Trophoblast cell (in vitro differentiated cells and primary cell): Measurements from ENCODE around the gene STX3.
A peak's percentile ranks its signal among the peaks of the same experiment; 100 is the strongest.

Experiments used
- DNase-seq, 2 donors: peaks; one replicate each; pipeline ENCODE4 v3.0.0-alpha.2; 2016
- H2AFZ ChIP-seq: 2 replicates; pipeline ENCODE4 v1.6.1; 2013; ENCODE audit warnings: low read length, moderate library complexity, mild to moderate bottlenecking; ENCODE audit not compliant: insufficient read depth, poor library complexity
- H2AK5ac ChIP-seq: 2 replicates; pipeline ENCODE4 v1.6.1; 2013; ENCODE audit warnings: mild to moderate bottlenecking, low read length
- H2BK120ac ChIP-seq: 2 replicates; pipeline ENCODE4 v1.6.1; 2013; ENCODE audit warnings: low read length, mild to moderate bottlenecking, moderate library complexity; ENCODE audit not compliant: insufficient read depth, poor library complexity
- H2BK12ac ChIP-seq: 2 replicates; pipeline ENCODE4 v1.6.1; 2013; ENCODE audit warnings: mild to moderate bottlenecking, low read length, moderate library complexity
- H2BK5ac ChIP-seq: 2 replicates; pipeline ENCODE4 v1.6.1; 2013; ENCODE audit warnings: low read length, low read depth, moderate library complexity, mild to moderate bottlenecking; ENCODE audit not compliant: poor library complexity
- H3K14ac ChIP-seq: 2 replicates; pipeline ENCODE4 v1.6.1; 2013; ENCODE audit warnings: mild to moderate bottlenecking, low read length
- H3K18ac ChIP-seq: 2 replicates; pipeline ENCODE4 v1.6.1; 2013; ENCODE audit warnings: mild to moderate bottlenecking, low read length
- H3K23ac ChIP-seq: 2 replicates; pipeline ENCODE4 v1.6.1; 2013; ENCODE audit warnings: low read length
- H3K27ac ChIP-seq: 2 replicates; pipeline ENCODE4 v1.5.1; 2013; ENCODE audit warnings: low read depth, mild to moderate bottlenecking, inconsistent platforms, low read length, moderate library complexity
- H3K27me3 ChIP-seq: 2 replicates; pipeline ENCODE4 v1.6.1; 2013; ENCODE audit warnings: inconsistent platforms, mild to moderate bottlenecking, low read length, moderate library complexity; ENCODE audit not compliant: insufficient read depth
- H3K36me3 ChIP-seq, 2 experiments: 1 replicate in 1 of 2; 2 replicates in 1 of 2; pipeline ENCODE4 v1.6.1; 2013; ENCODE audit warnings: low read length in 2 of 2, mild to moderate bottlenecking in 2 of 2, moderate library complexity in 1 of 2; ENCODE audit not compliant: insufficient read depth in 2 of 2, control insufficient read depth in 1 of 2
- H3K4ac ChIP-seq: 2 replicates; pipeline ENCODE4 v1.6.1; 2013; ENCODE audit warnings: low read depth, mild to moderate bottlenecking, low read length, moderate library complexity
- H3K4me1 ChIP-seq, 2 experiments: 1 replicate in 1 of 2; 2 replicates in 1 of 2; pipeline ENCODE4 v1.6.1; 2013; ENCODE audit warnings: low read length in 2 of 2, mild to moderate bottlenecking in 2 of 2, moderate library complexity in 1 of 2; ENCODE audit not compliant: insufficient read depth in 2 of 2, control insufficient read depth in 1 of 2
- H3K4me2 ChIP-seq: 2 replicates; pipeline ENCODE4 v1.6.1; 2013; ENCODE audit warnings: inconsistent platforms, mild to moderate bottlenecking, low read length, moderate library complexity
- H3K4me3 ChIP-seq: 2 replicates; pipeline ENCODE4 v1.5.1; 2013; ENCODE audit warnings: mild to moderate bottlenecking, low read depth, low read length, inconsistent platforms
- H3K79me1 ChIP-seq: one replicate; pipeline ENCODE4 v1.6.1; 2013; ENCODE audit warnings: low read length
- H3K79me2 ChIP-seq: 2 replicates; pipeline ENCODE4 v1.6.1; 2013; ENCODE audit warnings: low read length, mild to moderate bottlenecking; ENCODE audit not compliant: control insufficient read depth, insufficient read depth, poor library complexity
- H3K9ac ChIP-seq: 2 replicates; pipeline ENCODE4 v1.6.1; 2013; ENCODE audit warnings: mild to moderate bottlenecking, low read length
- H3K9me3 ChIP-seq: 2 replicates; pipeline ENCODE4 v1.6.1; 2013; ENCODE audit warnings: low read depth, mild to moderate bottlenecking, control low read depth, inconsistent platforms, low read length; ENCODE audit not compliant: insufficient read depth
- H4K12ac ChIP-seq: 2 replicates; pipeline ENCODE4 v1.6.1; 2013; ENCODE audit warnings: low read depth, mild to moderate bottlenecking, low read length, moderate library complexity
- H4K8ac ChIP-seq: 2 replicates; pipeline ENCODE4 v1.6.1; 2013; ENCODE audit warnings: low read depth, mild to moderate bottlenecking, low read length, moderate library complexity
- H4K91ac ChIP-seq: one replicate; pipeline ENCODE4 v1.6.1; 2013; ENCODE audit warnings: low read depth, mild to moderate bottlenecking, low read length, moderate library complexity
- whole genome bisulfite sequencing: extraction: QIAGEN DNeasy Blood & Tissue Kit; methylation state at CpG from one replicate; pipeline ENCODE4 v1.1.7; 2013; ENCODE audit warnings: missing lambda C conversion rate; ENCODE audit not compliant: insufficient read length, insufficient coverage; ENCODE audit errors: extremely low coverage; 5-methylcytosine and 5-hydroxymethylcytosine counted together

The STX3 gene

GRCh38 chr11:59822989-59823566, 67.9 kb downstream of the STX3 start:
- H3K79me1 ChIP-seq: no peaks in the 10 kb centered on the region
- no peaks in the 10 kb centered on the region for H3K9me3 ChIP-seq
- no peak overlapping the region for H2AFZ ChIP-seq
- no peaks in the 10 kb centered on the region for H3K4me1 ChIP-seq
- H3K36me3 ChIP-seq: no peaks in the 10 kb centered on the region
- no peaks in the 10 kb centered on the region for H3K27me3 ChIP-seq
- H3K4me3 ChIP-seq: no peak overlapping the region
- no peak overlapping the region for H2BK12ac ChIP-seq
- no peak overlapping the region for H3K27ac ChIP-seq
- no peak overlapping the region for H3K14ac ChIP-seq
- DNase-seq: peak; percentile 37 to 72
- H4K12ac ChIP-seq: no peak overlapping the region
- WGBS: no CpG with 5 or more reads among the region's 9 CpGs
- H2BK120ac ChIP-seq: no peak overlapping the region
- H3K18ac ChIP-seq: no peak overlapping the region
- no peak overlapping the region for H2BK5ac ChIP-seq
- no peak overlapping the region for H3K9ac ChIP-seq
- H3K4me2 ChIP-seq: no peak overlapping the region
- no peaks in the 10 kb centered on the region for H3K79me2 ChIP-seq
- no peak overlapping the region for H4K8ac ChIP-seq
- no peak overlapping the region for H4K91ac ChIP-seq
- H2AK5ac ChIP-seq: no peak overlapping the region
- H3K4ac ChIP-seq: no peak overlapping the region
- H3K23ac ChIP-seq: no peak overlapping the region

GRCh38 chr11:59829358-59829757, 74.2 kb downstream of the STX3 start:
- no peak overlapping the region for H4K8ac ChIP-seq
- no peak overlapping the region for H3K14ac ChIP-seq
- H3K36me3 ChIP-seq: no peaks in the 10 kb centered on the region
- no peak for DNase-seq
- H2AFZ ChIP-seq: no peak overlapping the region
- WGBS: no CpG with 5 or more reads among the region's 3 CpGs
- H3K79me1 ChIP-seq: no peaks in the 10 kb centered on the region
- no peak overlapping the region for H4K12ac ChIP-seq
- H2AK5ac ChIP-seq: no peak overlapping the region
- no peak overlapping the region for H3K27ac ChIP-seq
- H2BK120ac ChIP-seq: no peak overlapping the region
- no peak overlapping the region for H3K9ac ChIP-seq
- H3K18ac ChIP-seq: no peak overlapping the region
- no peak overlapping the region for H2BK12ac ChIP-seq
- no peak overlapping the region for H3K4me3 ChIP-seq
- no peak overlapping the region for H3K4ac ChIP-seq
- no peak overlapping the region for H3K4me2 ChIP-seq
- H4K91ac ChIP-seq: no peak overlapping the region
- H3K4me1 ChIP-seq: no peaks in the 10 kb centered on the region
- H3K23ac ChIP-seq: no peak overlapping the region
- H3K27me3 ChIP-seq: no peaks in the 10 kb centered on the region
- H3K9me3 ChIP-seq: no peaks in the 10 kb centered on the region
- no peak overlapping the region for H2BK5ac ChIP-seq
- no peaks in the 10 kb centered on the region for H3K79me2 ChIP-seq

DNA sequence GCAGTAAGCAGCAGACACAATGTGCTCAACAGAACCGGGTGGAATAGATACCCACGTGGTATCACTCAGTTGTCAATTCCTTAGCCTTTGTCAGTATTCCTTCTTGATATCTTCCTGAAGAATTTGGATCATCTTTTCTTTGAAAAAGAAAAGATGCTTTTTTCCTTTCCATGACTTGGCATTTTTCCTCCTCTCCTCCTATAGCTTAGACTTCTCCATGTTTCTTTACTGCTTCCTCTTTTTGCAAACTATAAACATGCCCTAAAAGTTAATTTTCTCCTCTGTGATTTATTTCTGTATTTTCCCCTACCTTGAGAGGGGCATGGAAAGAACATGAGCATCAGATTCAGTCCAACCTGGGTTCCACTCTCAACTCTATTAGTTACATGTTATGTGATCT, 78.4 kb downstream of the STX3 start:
- Histone ChIP-seq H3K4ac (no peak overlapping the region), H3K4me3 (no peak overlapping the region), H3K14ac (no peak overlapping the region), H2BK5ac (no peak overlapping the region), H3K9ac (no peak overlapping the region), H2AK5ac (no peak overlapping the region), H2BK120ac (no peak overlapping the region), H3K27ac (no peak overlapping the region), H3K79me1 (no peaks in the 10 kb centered on the region), H3K79me2 (no peaks in the 10 kb centered on the region), H3K4me2 (no peak overlapping the region), H2BK12ac (no peak overlapping the region), H3K27me3 (no peaks in the 10 kb centered on the region), H2AFZ (no peak overlapping the region), H3K9me3 (no peaks in the 10 kb centered on the region), H3K36me3 (no peaks in the 10 kb centered on the region), H3K23ac (no peak overlapping the region), H3K4me1 (no peaks in the 10 kb centered on the region), H4K12ac (no peak overlapping the region), H3K18ac (no peak overlapping the region), H4K8ac (no peak overlapping the region), H4K91ac (no peak overlapping the region)
- DNase-seq: no peak
- WGBS: no CpG with 5 or more reads among the region's 2 CpGs

GRCh38 chr11:59839615-59840014, 84.4 kb downstream of the STX3 start:
- no peaks in the 10 kb centered on the region for H3K79me2 ChIP-seq
- no peak overlapping the region for H3K4me3 ChIP-seq
- H4K12ac ChIP-seq: no peak overlapping the region
- no peak overlapping the region for H3K27ac ChIP-seq
- peaks cover 2% of the 10 kb centered on the region for H3K9me3 ChIP-seq
- no peak overlapping the region for H3K9ac ChIP-seq
- no peak overlapping the region for H3K14ac ChIP-seq
- H2AK5ac ChIP-seq: no peak overlapping the region
- H4K8ac ChIP-seq: no peak overlapping the region
- H3K27me3 ChIP-seq: no peaks in the 10 kb centered on the region
- no peak overlapping the region for H2BK120ac ChIP-seq
- H3K4me1 ChIP-seq: no peaks in the 10 kb centered on the region
- H3K18ac ChIP-seq: no peak overlapping the region
- H3K36me3 ChIP-seq: no peaks in the 10 kb centered on the region
- no peak for DNase-seq
- H2BK12ac ChIP-seq: no peak overlapping the region
- no peak overlapping the region for H2BK5ac ChIP-seq
- no peaks in the 10 kb centered on the region for H3K79me1 ChIP-seq
- H3K4ac ChIP-seq: no peak overlapping the region
- no peak overlapping the region for H3K4me2 ChIP-seq
- H3K23ac ChIP-seq: no peak overlapping the region
- no peak overlapping the region for H2AFZ ChIP-seq
- H4K91ac ChIP-seq: no peak overlapping the region
